H1 (cell line): ENCODE data around the gene GNB3. TPM values are rescaled to one million over a fixed set of nuclear protein-coding genes. Genes with fewer than 3 reads are reported as not detected.

ENCODE experiments used
- CTCF ChIA-PET: fragments of 300-600 bp; sonication (Branson Sonifier 250); formaldehyde crosslinking; loops from one replicate; lab custom pipeline; 2021; ENCODE audit not compliant: partially characterized antibody; lab: Charles Lee
- POLR2A ChIA-PET: fragments of 300-600 bp; sonication (Branson Sonifier 250); formaldehyde crosslinking; loops from one replicate; lab custom pipeline; 2021; ENCODE audit warnings: inconsistent platforms; ENCODE audit not compliant: partially characterized antibody; lab: Charles Lee
- DNase-seq, 2 experiments: peaks; one replicate each; pipeline versions ENCODE4 v3.0.0 to v3.0.0-alpha.2; 2010 to 2022; ENCODE audit warnings: low spot score in 2 of 2, low read depth in 1 of 2, mixed read lengths in 1 of 2
- FAIRE-seq: peaks from 2 replicates; lab custom pipeline; 2011; peaks lifted over from hg19 to GRCh38; lab: Jason Lieb, UNC
- H2AFZ ChIP-seq: 2 replicates; pipeline ENCODE4 v1.8.1; 2012; ENCODE audit warnings: low read length, inconsistent platforms
- H2AK5ac ChIP-seq: 2 replicates; pipeline ENCODE4 v1.6.1; 2013; ENCODE audit warnings: low read depth, low read length
- H2BK120ac ChIP-seq: replicated peaks from 2 replicates; pipeline ENCODE3; 2013; ENCODE audit warnings: low read depth, low read length, inconsistent platforms
- H2BK12ac ChIP-seq: 2 replicates; pipeline ENCODE4 v1.6.1; 2013; ENCODE audit warnings: low read depth, low read length
- H2BK15ac ChIP-seq: 2 replicates; pipeline ENCODE4 v1.6.1; 2013; ENCODE audit warnings: low read length
- H2BK20ac ChIP-seq: 2 replicates; pipeline ENCODE4 v1.6.1; 2013; ENCODE audit warnings: low read length
- H2BK5ac ChIP-seq: 2 replicates; pipeline ENCODE4 v1.6.1; 2013; ENCODE audit warnings: low read depth, low read length
- H3K14ac ChIP-seq: 2 replicates; pipeline ENCODE4 v1.6.1; 2013; ENCODE audit warnings: inconsistent platforms; ENCODE audit not compliant: insufficient read length
- H3K18ac ChIP-seq: 2 replicates; pipeline ENCODE4 v1.6.1; 2013; ENCODE audit warnings: low read length; ENCODE audit errors: extremely low read depth
- H3K23ac ChIP-seq: 2 replicates; pipeline ENCODE4 v1.6.1; 2013; ENCODE audit warnings: inconsistent platforms; ENCODE audit not compliant: insufficient read length
- H3K23me2 ChIP-seq: 2 replicates; pipeline ENCODE4 v1.6.1; 2013; ENCODE audit warnings: low read depth, low read length
- H3K27ac ChIP-seq: 2 replicates; pipeline ENCODE4 v1.6.1; 2011; ENCODE audit warnings: low read depth, low read length, inconsistent platforms
- H3K27me3 ChIP-seq, 4 experiments: replicated peaks in 1 of 4; 1 replicate in 1 of 4; 2 replicates in 3 of 4; pipeline versions ENCODE4 v1.6.1 to v1.8.1; 2011 to 2013; ENCODE audit warnings: low read length in 3 of 4, mild to moderate bottlenecking in 3 of 4, inconsistent platforms in 2 of 4, mixed read lengths in 2 of 4, moderate library complexity in 1 of 4; ENCODE audit not compliant: control insufficient read depth in 3 of 4, insufficient read depth in 3 of 4; ENCODE audit errors: extremely low read depth in 1 of 4
- H3K36me3 ChIP-seq, 4 experiments: 2 replicates each; pipeline versions ENCODE4 v1.6.1 to v1.8.1; 2011 to 2013; ENCODE audit warnings: mild to moderate bottlenecking in 4 of 4, low read length in 3 of 4, moderate library complexity in 2 of 4, control low read depth in 1 of 4, inconsistent platforms in 1 of 4; ENCODE audit not compliant: insufficient read depth in 4 of 4, control insufficient read depth in 2 of 4
- H3K4ac ChIP-seq: replicated peaks from 2 replicates; pipeline ENCODE3; 2013; ENCODE audit warnings: low read length, low read depth, mixed read lengths, inconsistent platforms; ENCODE audit not compliant: insufficient read length
- H3K4me1 ChIP-seq, 4 experiments: replicated peaks in 1 of 4; 1 replicate in 1 of 4; 2 replicates in 3 of 4; pipeline versions ENCODE4 v1.6.1 to v1.8.1; 2011 to 2013; ENCODE audit warnings: low read length in 3 of 4, inconsistent platforms in 2 of 4, mixed read lengths in 1 of 4; ENCODE audit not compliant: insufficient read depth in 4 of 4, control insufficient read depth in 3 of 4
- H3K4me2 ChIP-seq, 2 experiments: 2 replicates each; pipeline versions ENCODE4 v1.6.1 to v1.8.1; 2011 to 2013; ENCODE audit warnings: low read depth in 2 of 2, low read length in 2 of 2, control low read depth in 1 of 2, inconsistent platforms in 1 of 2, mild to moderate bottlenecking in 1 of 2; ENCODE audit not compliant: insufficient read depth in 1 of 2
- H3K4me3 ChIP-seq, 4 experiments: fragments of 200-600, 300-600 bp in 1 of 4; sonication (generic), shearing (Covaris generic), sonication (Bioruptor Twin) in 1 of 4; 2 replicates each; pipeline versions ENCODE4 v1.5.1 to v1.8.1; 2011 to 2016; ENCODE audit warnings: low read length in 4 of 4, low read depth in 3 of 4, control low read depth in 2 of 4, inconsistent platforms in 2 of 4, mild to moderate bottlenecking in 2 of 4, mixed read lengths in 1 of 4, moderate library complexity in 1 of 4; ENCODE audit not compliant: insufficient read depth in 2 of 4; ENCODE audit errors: extremely low read depth in 1 of 4
- H3K56ac ChIP-seq: replicated peaks from 2 replicates; pipeline ENCODE3; 2013; ENCODE audit warnings: low read depth, mild to moderate bottlenecking, mixed read lengths, low read length, inconsistent platforms; ENCODE audit not compliant: insufficient read length
- H3K79me1 ChIP-seq: 2 replicates; pipeline ENCODE4 v1.6.1; 2013; ENCODE audit warnings: low read depth, low read length, control low read depth
- H3K79me2 ChIP-seq, 2 experiments: 2 replicates each; pipeline versions ENCODE4 v1.6.1 to v1.8.1; 2012 to 2013; ENCODE audit warnings: low read length in 2 of 2, mild to moderate bottlenecking in 2 of 2, inconsistent platforms in 1 of 2; ENCODE audit not compliant: insufficient read depth in 2 of 2, control insufficient read depth in 1 of 2
- H3K9ac ChIP-seq, 4 experiments: replicated peaks in 1 of 4; 1 replicate in 1 of 4; 2 replicates in 3 of 4; pipeline versions ENCODE4 v1.6.1 to v1.8.1; 2011 to 2013; ENCODE audit warnings: low read depth in 3 of 4, low read length in 3 of 4, control low read depth in 2 of 4, mild to moderate bottlenecking in 2 of 4, moderate library complexity in 2 of 4, inconsistent platforms in 1 of 4; ENCODE audit errors: extremely low read depth in 1 of 4
- H3K9me3 ChIP-seq, 2 experiments: 2 replicates each; pipeline versions ENCODE4 v1.6.1 to v1.8.1; 2012 to 2013; ENCODE audit warnings: mild to moderate bottlenecking in 2 of 2, moderate library complexity in 2 of 2, control low read depth in 1 of 2, inconsistent platforms in 1 of 2, low read depth in 1 of 2, low read length in 1 of 2, mixed read lengths in 1 of 2; ENCODE audit not compliant: insufficient read depth in 2 of 2
- H4K20me1 ChIP-seq, 2 experiments: replicated peaks in 1 of 2; 2 replicates each; pipeline versions ENCODE3 to v1.8.1; 2011 to 2013; ENCODE audit warnings: inconsistent platforms in 2 of 2, low read length in 2 of 2, mild to moderate bottlenecking in 1 of 2; ENCODE audit not compliant: insufficient read depth in 2 of 2, control insufficient read depth in 1 of 2
- H4K5ac ChIP-seq: 2 replicates; pipeline ENCODE4 v1.6.1; 2013; ENCODE audit warnings: low read length, low read depth, mixed read lengths, inconsistent platforms; ENCODE audit not compliant: insufficient read length
- H4K8ac ChIP-seq: 2 replicates; pipeline ENCODE4 v1.8.0; 2013; ENCODE audit warnings: mild to moderate bottlenecking, moderate library complexity, low read length, inconsistent platforms; ENCODE audit not compliant: insufficient read depth; ENCODE audit errors: extremely low read depth
- H4K91ac ChIP-seq: replicated peaks from 2 replicates; pipeline ENCODE3; 2013; ENCODE audit warnings: low read length, mixed read lengths, inconsistent platforms; ENCODE audit not compliant: insufficient read length
- CTCF ChIP-seq, 3 experiments: IDR thresholded peaks; 1 replicate in 2 of 3; 2 replicates in 1 of 3; pipeline versions ENCODE4 v1.5.1 to v1.6.1; 2011; ENCODE audit warnings: low read length in 3 of 3, mild to moderate bottlenecking in 3 of 3, inconsistent platforms in 2 of 3, low read depth in 1 of 3, moderate library complexity in 1 of 3; ENCODE audit not compliant: insufficient read depth in 1 of 3; ENCODE audit errors: control extremely low read depth in 1 of 3
- GTF2F1 ChIP-seq: IDR thresholded peaks from 2 replicates; pipeline ENCODE4 v1.6.1; 2012; ENCODE audit warnings: low read depth, low read length, improper control_type of control experiment, borderline replicate concordance
- HDAC2 ChIP-seq, 2 experiments: fragments of 300-600 bp in 1 of 2; sonication (generic) in 1 of 2; IDR thresholded peaks; 2 replicates each; pipeline ENCODE4 v1.6.1; 2011 to 2012; ENCODE audit warnings: low read depth in 2 of 2, low read length in 2 of 2, mild to moderate bottlenecking in 2 of 2, moderate library complexity in 2 of 2, borderline replicate concordance in 1 of 2, inconsistent platforms in 1 of 2
- KDM1A ChIP-seq: fragments of 200-600, 300-600 bp; sonication (generic); IDR thresholded peaks from 2 replicates; pipeline ENCODE4 v1.7.1; 2016; ENCODE audit warnings: mild to moderate bottlenecking, low read length, borderline replicate concordance
- MAX ChIP-seq: IDR thresholded peaks from 2 replicates; pipeline ENCODE4 v1.6.1; 2012; ENCODE audit warnings: inconsistent platforms
- RNF2 ChIP-seq: fragments of 200-900, 300-1000 bp; sonication (generic); IDR thresholded peaks from 2 replicates; pipeline ENCODE4 v1.7.1; 2016; ENCODE audit warnings: borderline replicate concordance, low read depth, mild to moderate bottlenecking, antibody characterized with exemption, low read length; ENCODE audit not compliant: poor library complexity, severe bottlenecking; ENCODE audit errors: missing control alignments
- SIX5 ChIP-seq: IDR thresholded peaks from 2 replicates; pipeline ENCODE4 v1.6.1; 2011; ENCODE audit warnings: mild to moderate bottlenecking, low read depth, low read length
- SP1 ChIP-seq: IDR thresholded peaks from 2 replicates; pipeline ENCODE4 v1.6.1; 2011; ENCODE audit warnings: low read depth, low read length
- SP2 ChIP-seq: IDR thresholded peaks from 2 replicates; pipeline ENCODE4 v1.6.1; 2012; ENCODE audit warnings: mild to moderate bottlenecking, low read length, inconsistent platforms
- SRF ChIP-seq: IDR thresholded peaks from 2 replicates; pipeline ENCODE4 v1.6.1; 2011; ENCODE audit warnings: mild to moderate bottlenecking, low read depth, low read length, moderate library complexity
- ZNF274 ChIP-seq: IDR thresholded peaks from 2 replicates; pipeline ENCODE4 v1.7.0; 2012; ENCODE audit warnings: low read length, borderline replicate concordance; ENCODE audit errors: extremely low read depth
- WGBS, 2 experiments: shearing (Covaris generic) in 1 of 2; methylation state at CpG; one replicate each; pipeline versions ENCODE4 v1.1.6 to v1.1.7; 2013 to 2015; ENCODE audit warnings: low lambda C conversion rate in 2 of 2, mixed read lengths in 2 of 2, inconsistent platforms in 1 of 2, low coverage in 1 of 2, missing lambda C conversion rate in 1 of 2; ENCODE audit not compliant: insufficient replicate concordance in 2 of 2, insufficient coverage in 1 of 2, insufficient read length in 1 of 2; ENCODE audit errors: extremely low coverage in 1 of 2, missing lambda C conversion rate in 1 of 2; 5-methylcytosine and 5-hydroxymethylcytosine counted together
- polyA plus RNA-seq, 7 experiments: library from polyadenylated mRNA; depleted of rRNA in 3 of 7; stranded (reverse) in 5 of 7; unstranded in 2 of 7; fragments of >200 nt in 5 of 7; fragments of 200-250 nt in 2 of 7; gene quantifications; 1 replicate in 5 of 7; 2 replicates in 1 of 7; 4 replicates in 1 of 7; pipeline versions ENCODE4 v1.2.1 to v1.2.3, GENCODE V29; 2011 to 2013; ENCODE audit warnings: missing spikeins in 2 of 7, mixed read lengths in 2 of 7
- total RNA-seq: library from RNA; stranded (reverse); fragmentation: NEBNext Ultra II Directional; extraction: Animal tissue kit (Norgen Biotek cat#: 25700); gene quantifications from 2 replicates; pipeline ENCODE4 v1.2.1, GENCODE V29; 2021

The GNB3 gene
- total and polyA plus RNA-seq, 2 of the 8 experiments (the other 6 are each of a cell fraction or from before 2014, with no cell fraction given), result 9.9 TPM

DNA sequence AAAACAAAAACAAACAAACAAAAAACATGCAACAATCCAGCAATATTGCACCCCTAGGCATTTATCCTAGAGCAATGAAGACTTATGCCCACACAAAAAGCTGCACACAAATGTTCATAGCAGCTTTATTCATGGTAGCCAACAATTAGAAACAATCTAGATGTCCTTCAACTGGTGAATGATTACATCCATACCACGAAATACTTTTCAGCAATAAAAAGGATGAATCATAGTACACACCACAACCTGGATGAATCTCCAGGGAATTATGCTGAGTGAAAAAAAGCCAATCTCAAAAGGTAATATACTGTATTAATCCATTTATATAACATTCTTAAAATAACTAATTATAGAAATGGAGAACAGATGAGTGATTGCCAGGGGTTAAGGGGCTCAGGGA is 33.6 kb upstream of the GNB3 start:
- no peak overlapping the region for H4K5ac ChIP-seq
- DNase-seq (no peak), FAIRE-seq (no peak)
- H3K79me2 ChIP-seq, result no peaks in the 10 kb centered on the region
- no peak overlapping the region for H3K4me2 ChIP-seq
- H3K18ac ChIP-seq, result no peak overlapping the region
- H3K27me3 ChIP-seq, result no peaks in the 10 kb centered on the region
- ChIA-PET POLR2A (interaction anchor here (0.6 kb wide), 1 partner anchor 18 kb away, joined by 3 read pairs; no protein-coding TSS in a partner anchor), CTCF (interaction anchor here (2.9 kb wide), 1 partner anchor 29 kb away, joined by 9 read pairs; no protein-coding TSS in a partner anchor)
- H2BK5ac ChIP-seq, result no peak overlapping the region
- H4K20me1 ChIP-seq, result no peaks in the 10 kb centered on the region
- no peak overlapping the region for H4K8ac ChIP-seq
- no peak overlapping the region for H2AFZ ChIP-seq
- H4K91ac ChIP-seq, result no peak overlapping the region
- H3K56ac ChIP-seq, result no peak overlapping the region
- H2AK5ac ChIP-seq, result no peak overlapping the region
- no peak overlapping the region for H2BK15ac ChIP-seq
- H3K23ac ChIP-seq, result no peak overlapping the region
- H3K9me3 ChIP-seq, result 0 out of 4 replicates have a peak, but pooled peaks cover 0 to 2% of the 10 kb centered on the region in 2 experiments
- no peak overlapping the region for H2BK20ac ChIP-seq
- no peaks in the 10 kb centered on the region for H3K36me3 ChIP-seq
- no peaks in the 10 kb centered on the region for H3K23me2 ChIP-seq
- H3K4ac ChIP-seq, result no peak overlapping the region
- no peaks in the 10 kb centered on the region for H3K79me1 ChIP-seq
- H3K4me3 ChIP-seq, result no peak overlapping the region
- H2BK120ac ChIP-seq, result no peak overlapping the region
- no peak overlapping the region for H3K14ac ChIP-seq
- H3K4me1 ChIP-seq, result peaks cover 0 to 4% (median 2%) of the 10 kb centered on the region in 4 experiments; a peak in 4 of 7 replicates
- H3K9ac ChIP-seq, result no peak overlapping the region
- WGBS, 2 experiments, result 84% methylated on average over 1 of the region's 1 CpG; no CpG with 5 or more reads in 1 of the 2 experiments
- H2BK12ac ChIP-seq, result no peak overlapping the region
- no peak overlapping the region for H3K27ac ChIP-seq
- TF ChIP-seq SP1, result no peak
- no peak for TF ChIP-seq KDM1A
- TF ChIP-seq SP2, result no peak
- TF ChIP-seq CTCF (IDR thresholded peaks at IDR 0.05; ENCODE audit: control extremely low read depth in 1 of 3, insufficient read depth in 1 of 3, low read depth in 1 of 3, low read length in 3 of 3), result no peak
- TF ChIP-seq RNF2, result no peak
- no peak for TF ChIP-seq HDAC2 (IDR thresholded peaks at IDR 0.05; ENCODE audit: borderline replicate concordance in 1 of 2, low read depth in 2 of 2, low read length in 2 of 2)
- TF ChIP-seq SRF, result no peak
- no peak for TF ChIP-seq ZNF274
- no peak for TF ChIP-seq GTF2F1
- no peak for TF ChIP-seq SIX5
- TF ChIP-seq MAX, result no peak
